ENCODE results near the gene PDE1C. TPM values are rescaled to one million over a fixed set of nuclear protein-coding genes. Genes with fewer than 3 reads are reported as not detected.

Gene PDE1C
- total and polyA plus RNA-seq, 2 donors (not counting 1 experiment from before 2014, with no cell fraction given) = 0.52 TPM; not detected in 1

DNA sequence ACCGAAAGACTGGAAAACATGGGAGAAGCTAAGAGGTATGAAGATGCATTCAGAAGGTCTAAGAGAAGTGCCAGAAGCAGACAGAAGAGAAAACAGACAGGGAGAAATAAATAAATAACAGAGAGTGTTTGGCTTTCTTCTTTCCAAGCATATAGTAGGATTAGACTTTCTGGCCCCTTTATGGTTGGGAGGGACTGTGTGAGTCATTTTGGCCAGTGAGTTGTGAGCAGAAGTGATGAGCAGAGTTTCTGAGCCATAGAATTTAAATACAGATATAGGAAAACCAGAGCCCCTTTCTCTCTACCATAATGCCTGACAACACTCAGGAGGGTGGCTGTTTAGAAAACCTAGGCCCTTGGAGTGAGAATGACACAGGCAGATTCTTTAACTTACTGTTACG lies 212.2 kb downstream of the PDE1C start:
- H3K4me3 ChIP-seq (ENCODE audit: control extremely low read depth in 1 of 5, extremely low read depth in 1 of 5, insufficient read depth in 1 of 5, low read depth in 2 of 5, low read length in 4 of 5) = no peak overlapping the region
- no peak overlapping the region for H3K4me2 ChIP-seq (replicated peaks; ENCODE audit: low read depth, low read length, poor library complexity, severe bottlenecking)
- CTCF ChIA-PET = no interaction called here
- H3K36me3 ChIP-seq (replicated peaks in 1 of 2; ENCODE audit: control extremely low read depth in 1 of 2, control insufficient read depth in 1 of 2, extremely low read depth in 1 of 2, insufficient read depth in 2 of 2, low read length in 1 of 2) = no peaks in the 10 kb centered on the region
- Mint-ChIP-seq H3K9me3 (ENCODE audit: insufficient read depth) (no peaks in the 10 kb centered on the region), H3K4me3 (no peak overlapping the region), H3K4me1 (no peaks in the 10 kb centered on the region), H3K27me3 (no peaks in the 10 kb centered on the region), H3K27ac (no peak overlapping the region)
- no peaks in the 10 kb centered on the region for H3K79me2 ChIP-seq (ENCODE audit: control insufficient read depth, insufficient read depth, low read length)
- POLR2A ChIA-PET = no interaction called here
- no peaks in the 10 kb centered on the region for H3K4me1 ChIP-seq (ENCODE audit: control insufficient read depth in 2 of 2, insufficient read depth in 2 of 2, low read length in 2 of 2)
- H2AFZ ChIP-seq (ENCODE audit: insufficient read depth, low read depth, low read length, poor library complexity, severe bottlenecking) = no peak overlapping the region
- ATAC-seq (ENCODE audit: low read depth) = no peak
- H3K9me3 ChIP-seq (ENCODE audit: control extremely low read depth in 1 of 3, control insufficient read depth in 2 of 3, insufficient read depth in 1 of 3, low read length in 2 of 3) = no peaks in the 10 kb centered on the region
- H3K27ac ChIP-seq (ENCODE audit: low read length in 2 of 2) = no peak overlapping the region
- no peaks in the 10 kb centered on the region for H4K20me1 ChIP-seq (ENCODE audit: control insufficient read depth, insufficient read depth, low read length, poor library complexity, severe bottlenecking)
- intact Hi-C loops (cut with micrococcal nuclease) = no loop called here
- WGBS (ENCODE audit: insufficient coverage) = 88% methylated on average over 1 of the region's 2 CpGs
- TF ChIP-seq EZH2 (IDR thresholded peaks at IDR 0.05; ENCODE audit: borderline replicate concordance, insufficient read depth, low read depth, low read length, poor library complexity, severe bottlenecking) (no peak), CTCF (IDR thresholded peaks at IDR 0.05) (no peak)
- DNase-seq = no peak
- H3K27me3 ChIP-seq (replicated peaks in 1 of 4; ENCODE audit: control extremely low read depth in 1 of 4, control insufficient read depth in 3 of 4, insufficient read depth in 4 of 4, low read length in 3 of 4) = no peaks in the 10 kb centered on the region
- no peak overlapping the region for H3K9ac ChIP-seq (ENCODE audit: low read length)

- H3K9ac ChIP-seq (ENCODE audit: low read length) = no peak overlapping the region
- no peak overlapping the region for H3K4me3 Mint-ChIP-seq
- TF ChIP-seq EZH2 (IDR thresholded peaks at IDR 0.05; ENCODE audit: borderline replicate concordance, insufficient read depth, low read depth, low read length, poor library complexity, severe bottlenecking) = no peak
- no peak for TF ChIP-seq CTCF (IDR thresholded peaks at IDR 0.05)
- DNase-seq = no peak
- no peaks in the 10 kb centered on the region for H3K27me3 ChIP-seq (replicated peaks in 1 of 4; ENCODE audit: control extremely low read depth in 1 of 4, control insufficient read depth in 3 of 4, insufficient read depth in 4 of 4, low read length in 3 of 4)
- ATAC-seq (ENCODE audit: low read depth) = no peak
- H4K20me1 ChIP-seq (ENCODE audit: control insufficient read depth, insufficient read depth, low read length, poor library complexity, severe bottlenecking) = no peaks in the 10 kb centered on the region
- no peaks in the 10 kb centered on the region for H3K9me3 ChIP-seq (ENCODE audit: control extremely low read depth in 1 of 3, control insufficient read depth in 2 of 3, insufficient read depth in 1 of 3, low read length in 2 of 3)
- H3K27ac Mint-ChIP-seq = no peak overlapping the region
- no peaks in the 10 kb centered on the region for H3K79me2 ChIP-seq (ENCODE audit: control insufficient read depth, insufficient read depth, low read length)
- H3K27me3 Mint-ChIP-seq = no peaks in the 10 kb centered on the region
- intact Hi-C loops (cut with micrococcal nuclease) = no loop called here
- no peaks in the 10 kb centered on the region for H3K4me1 Mint-ChIP-seq
- no peaks in the 10 kb centered on the region for H3K36me3 ChIP-seq (replicated peaks in 1 of 2; ENCODE audit: control extremely low read depth in 1 of 2, control insufficient read depth in 1 of 2, extremely low read depth in 1 of 2, insufficient read depth in 2 of 2, low read length in 1 of 2)
- H2AFZ ChIP-seq (ENCODE audit: insufficient read depth, low read depth, low read length, poor library complexity, severe bottlenecking) = no peak overlapping the region
- no peaks in the 10 kb centered on the region for H3K9me3 Mint-ChIP-seq (ENCODE audit: insufficient read depth)
- no peak overlapping the region for H3K27ac ChIP-seq (ENCODE audit: low read length in 2 of 2)
- no peak overlapping the region for H3K4me3 ChIP-seq (ENCODE audit: control extremely low read depth in 1 of 5, extremely low read depth in 1 of 5, insufficient read depth in 1 of 5, low read depth in 2 of 5, low read length in 4 of 5)
- CTCF ChIA-PET = no interaction called here
- no CpG with 5 or more reads among the region's 2 CpGs for WGBS (ENCODE audit: insufficient coverage)
- POLR2A ChIA-PET = no interaction called here
- H3K4me1 ChIP-seq (ENCODE audit: control insufficient read depth in 2 of 2, insufficient read depth in 2 of 2, low read length in 2 of 2) = no peaks in the 10 kb centered on the region
- no peak overlapping the region for H3K4me2 ChIP-seq (replicated peaks; ENCODE audit: low read depth, low read length, poor library complexity, severe bottlenecking)
Observed at GRCh38 chr7:31857172-31857571, 213.0 kb downstream of the PDE1C start.
